Raji (cell line): ENCODE results near the gene OBP2A.

Source experiments
- POLR2A ChIP-seq: IDR thresholded peaks from 2 replicates; pipeline ENCODE4 v1.6.1; 2011; ENCODE audit warnings: low read depth, low read length, control low read depth; ENCODE audit not compliant: insufficient read depth

Gene OBP2A

DNA sequence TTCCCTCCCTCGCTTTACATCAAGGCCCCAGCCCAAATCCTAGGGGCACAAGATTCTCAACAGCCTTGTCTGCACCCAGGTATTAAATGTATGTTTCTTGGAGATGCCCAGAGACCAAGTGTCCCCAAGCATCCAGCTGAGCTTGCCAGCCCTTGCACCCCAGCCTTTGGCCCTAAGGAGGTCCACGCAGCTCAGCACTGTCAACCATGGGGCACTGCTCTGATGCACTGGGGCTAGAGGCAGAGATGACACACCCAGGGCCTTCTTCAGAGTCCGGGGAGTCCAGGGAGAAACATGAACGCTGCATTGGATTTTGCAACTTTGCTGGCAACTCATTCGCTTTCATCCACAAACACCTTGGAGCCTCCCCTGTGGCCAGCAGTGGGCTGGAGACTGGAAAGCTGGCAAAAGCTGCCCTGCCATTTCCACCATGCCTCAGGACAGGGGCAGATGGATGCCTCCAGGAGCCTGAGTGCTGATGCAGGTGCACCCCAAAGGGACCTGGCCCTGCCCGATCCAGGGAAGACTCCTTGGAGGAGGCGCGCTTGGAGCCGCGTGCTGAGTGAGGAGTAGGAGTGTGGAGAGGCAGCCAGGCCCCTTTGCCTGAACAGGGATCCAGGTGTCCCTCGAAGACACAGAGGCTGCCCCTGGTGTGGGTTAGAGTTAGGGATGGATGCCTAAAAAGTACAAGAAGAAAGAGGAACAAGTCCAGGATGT lies 34.9 kb downstream of the OBP2A start:
- TF ChIP-seq POLR2A = no peak

DNA sequence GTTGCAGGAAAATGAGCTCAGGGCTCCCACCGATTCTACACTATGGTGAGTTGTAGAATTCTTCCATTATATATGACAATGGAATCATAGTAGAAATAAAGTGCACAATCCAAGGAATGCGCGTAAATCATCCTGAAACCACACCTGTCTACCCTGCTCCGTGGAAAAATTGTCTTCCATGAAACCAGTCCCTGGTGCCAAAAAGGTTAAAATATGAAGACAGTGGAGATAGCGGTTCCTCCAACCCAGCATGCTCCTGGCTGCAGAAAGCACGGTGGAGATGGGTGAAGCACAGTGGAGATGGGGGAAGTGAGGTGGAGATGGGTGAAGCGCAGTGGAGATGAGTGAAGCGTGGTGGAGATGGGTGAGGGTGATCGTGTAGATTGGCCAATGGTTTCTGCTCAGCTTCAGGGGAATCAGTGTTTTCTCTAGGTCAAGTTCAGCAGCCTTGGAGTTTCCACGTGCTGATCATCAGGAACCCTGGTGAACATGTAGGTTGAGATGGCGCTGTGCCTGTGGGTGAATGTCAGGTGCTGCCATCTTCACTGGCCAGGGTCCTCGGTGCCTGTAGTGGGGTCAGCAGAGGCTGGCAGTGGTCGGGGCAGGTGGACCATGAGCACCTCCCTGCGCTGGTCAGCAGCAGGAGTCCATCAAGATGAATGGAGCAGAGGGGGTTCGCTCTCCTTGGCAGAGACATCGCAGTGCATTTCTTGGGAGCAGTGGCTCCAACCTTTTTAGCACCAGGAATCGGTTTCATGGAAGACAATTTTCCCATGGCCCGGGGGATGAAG lies 35.9 kb downstream of the OBP2A start:
- TF ChIP-seq POLR2A = no peak

DNA sequence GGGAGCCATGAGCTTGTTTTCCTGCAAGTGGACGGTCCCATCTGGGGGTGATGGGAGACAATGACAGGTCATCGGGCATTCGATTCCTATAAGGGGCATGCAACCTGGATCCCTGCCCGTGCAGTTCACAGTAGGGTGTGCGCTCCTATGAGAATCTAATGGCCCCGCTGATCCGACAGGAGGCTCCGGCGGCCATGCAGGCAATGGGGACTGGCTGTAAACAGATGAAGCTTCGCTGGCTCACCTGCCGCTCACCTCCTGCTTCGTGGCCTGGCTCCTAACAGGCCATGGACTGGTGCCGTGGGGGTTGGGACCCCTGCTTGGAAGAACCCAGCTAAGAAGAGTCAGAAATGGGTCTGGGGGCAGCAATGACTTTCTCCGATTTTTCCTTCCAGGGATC lies 36.6 kb downstream of the OBP2A start:
- TF ChIP-seq POLR2A = no peak

DNA sequence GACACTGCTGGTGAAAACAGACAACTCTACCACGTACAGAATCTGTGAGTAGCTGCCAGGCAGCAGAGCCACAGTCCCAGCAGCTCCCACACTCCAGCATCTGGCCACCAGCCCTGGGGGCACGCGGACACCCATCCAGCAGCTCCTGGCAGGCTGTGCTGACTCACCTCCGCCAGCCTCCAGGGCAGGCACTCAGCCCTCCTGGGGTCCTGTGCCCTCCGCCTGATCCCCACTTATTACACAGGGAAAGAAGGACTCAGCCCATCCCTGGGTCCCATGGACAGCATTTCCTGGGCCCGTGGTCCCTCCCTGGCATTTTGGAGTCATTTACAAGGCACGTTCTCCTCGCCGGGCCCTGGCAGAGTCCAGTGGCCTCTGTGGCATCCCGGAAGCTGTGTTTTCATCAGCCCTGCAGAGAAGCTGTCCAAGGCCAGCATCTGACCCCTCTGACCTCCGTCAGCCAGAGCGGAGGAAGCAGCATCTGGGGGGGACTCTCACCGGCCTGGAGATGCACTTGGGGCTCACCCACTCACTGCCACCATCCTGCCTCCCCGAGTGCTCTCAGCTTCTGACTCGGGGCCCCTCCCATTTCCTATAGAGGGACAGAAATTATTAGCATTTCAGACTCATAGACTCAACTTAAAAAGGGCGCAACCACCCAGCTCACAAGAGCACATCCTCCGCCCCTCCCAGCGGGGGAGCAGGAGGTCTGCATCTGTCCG lies 37.2 kb downstream of the OBP2A start:
- no peak for TF ChIP-seq POLR2A

DNA sequence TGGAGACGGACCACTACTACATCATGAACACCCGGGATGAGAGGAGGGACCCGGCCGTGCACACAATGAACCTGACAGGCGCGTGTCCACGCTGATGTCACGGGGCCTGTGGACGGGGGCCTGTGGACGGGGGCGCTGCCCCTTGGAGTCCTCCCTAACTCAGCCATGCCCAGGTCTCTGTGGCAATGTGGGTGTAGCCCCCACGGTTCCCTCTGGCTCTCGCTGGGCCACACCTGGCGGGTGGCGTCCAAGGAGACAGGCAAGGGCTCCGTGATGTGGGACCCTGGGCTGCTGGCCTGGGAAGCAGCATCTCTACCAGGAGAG lies 37.7 kb downstream of the OBP2A start:
- no peak for TF ChIP-seq POLR2A

DNA sequence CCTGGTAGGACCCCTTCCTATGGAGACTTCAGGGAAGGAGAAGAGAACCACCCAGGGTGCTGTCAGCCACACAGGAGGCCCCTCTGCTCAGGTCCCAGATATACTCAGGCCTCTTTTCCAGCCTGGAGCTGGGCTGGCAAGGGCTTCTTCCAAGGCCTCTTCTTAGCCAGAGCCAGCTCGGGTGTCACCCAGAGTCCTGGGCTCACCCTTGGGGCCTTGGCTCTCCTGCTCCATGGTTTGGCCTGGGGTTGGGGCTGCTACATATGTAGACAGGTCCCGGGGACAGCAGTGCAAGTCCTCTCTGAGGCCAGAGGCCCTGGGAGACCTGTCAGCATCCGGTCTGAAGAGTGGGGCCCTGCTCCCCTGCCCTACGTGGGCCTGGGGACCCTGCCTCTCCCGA lies 38.4 kb downstream of the OBP2A start:
- no peak for TF ChIP-seq POLR2A

DNA sequence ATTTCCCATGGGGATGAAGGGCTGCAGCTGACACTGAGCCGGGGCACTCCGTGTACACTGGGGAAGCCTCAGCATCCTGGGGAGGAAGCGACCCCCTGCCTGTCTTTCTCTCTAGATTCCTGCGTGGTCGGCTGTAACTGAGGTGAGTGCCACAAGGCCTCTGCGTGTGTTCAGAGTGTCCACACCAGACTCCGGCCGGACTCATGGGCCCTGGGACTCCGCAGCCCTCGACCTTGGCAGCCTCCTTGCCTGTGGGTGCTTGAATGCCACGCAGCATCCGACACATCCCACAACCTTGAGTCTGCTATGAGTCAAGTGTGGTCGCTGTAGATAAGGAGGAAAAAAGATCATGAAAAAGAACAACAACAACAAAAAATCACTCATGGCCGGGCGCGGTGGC lies 39.0 kb downstream of the OBP2A start:
- no peak for TF ChIP-seq POLR2A

DNA sequence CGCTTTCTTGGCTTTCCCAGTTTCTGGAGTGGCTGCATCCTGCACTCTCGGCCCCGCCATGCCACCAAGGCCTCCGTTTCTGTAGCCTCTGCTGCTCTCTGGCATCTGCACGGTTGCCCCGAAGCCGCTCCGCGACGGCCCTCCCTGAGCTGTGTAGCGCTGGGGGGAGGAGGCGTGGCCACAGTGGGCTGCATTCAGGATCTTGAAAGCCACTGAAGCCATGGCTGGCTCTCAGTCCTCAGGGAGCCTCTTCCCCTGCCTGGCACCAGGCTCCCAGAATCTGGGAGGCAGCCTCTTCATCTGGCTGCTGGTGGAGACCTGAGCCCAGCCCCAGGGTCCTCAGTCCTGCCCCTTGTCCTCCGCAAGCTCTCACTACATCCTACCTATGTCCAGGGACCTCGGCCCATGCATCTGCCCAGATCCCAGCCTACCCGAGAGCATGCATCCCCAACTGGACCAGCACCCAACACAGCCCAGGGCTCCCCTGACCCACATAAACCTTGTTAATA lies 40.7 kb downstream of the OBP2A start:
- TF ChIP-seq POLR2A = no peak

DNA sequence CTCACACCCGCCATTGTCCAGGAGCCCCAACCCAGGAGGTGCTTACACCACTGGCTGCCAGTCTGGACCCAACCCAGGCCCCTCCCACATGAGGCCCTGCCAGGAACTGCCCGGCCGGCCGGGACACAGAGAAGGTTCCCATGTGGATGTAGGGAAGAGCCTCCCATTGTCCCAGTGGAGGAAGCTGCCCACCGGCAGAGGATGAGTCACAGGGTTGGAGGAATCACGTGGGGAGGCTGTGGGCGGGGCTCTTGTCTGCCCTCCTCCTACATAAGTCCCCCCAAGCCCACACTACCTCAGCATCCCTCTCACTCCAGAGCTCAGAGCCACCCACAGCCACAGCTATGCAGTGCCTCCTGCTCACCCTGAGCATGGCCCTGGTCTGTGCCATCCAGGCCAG lies 41.7 kb downstream of the OBP2A start:
- TF ChIP-seq POLR2A = no peak

DNA sequence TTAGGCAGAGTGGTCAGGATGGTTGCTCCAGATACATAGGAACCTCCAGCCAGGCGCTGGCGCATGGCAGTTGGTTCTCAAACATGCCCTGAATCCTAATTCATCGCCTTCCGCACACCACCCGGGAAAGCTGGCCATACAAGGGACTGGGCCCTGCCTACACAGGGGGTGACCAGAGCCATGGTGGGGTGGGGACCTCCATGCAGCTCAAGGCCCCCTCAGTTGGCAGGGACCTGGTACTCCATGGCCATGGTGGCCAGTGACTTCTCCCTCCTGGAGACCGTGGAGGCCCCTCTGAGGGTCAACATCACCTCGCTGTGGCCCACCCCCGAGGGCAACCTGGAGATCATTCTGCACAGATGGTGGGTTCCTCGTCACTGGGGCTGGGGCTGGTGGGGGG lies 42.4 kb downstream of the OBP2A start:
- no peak for TF ChIP-seq POLR2A

DNA sequence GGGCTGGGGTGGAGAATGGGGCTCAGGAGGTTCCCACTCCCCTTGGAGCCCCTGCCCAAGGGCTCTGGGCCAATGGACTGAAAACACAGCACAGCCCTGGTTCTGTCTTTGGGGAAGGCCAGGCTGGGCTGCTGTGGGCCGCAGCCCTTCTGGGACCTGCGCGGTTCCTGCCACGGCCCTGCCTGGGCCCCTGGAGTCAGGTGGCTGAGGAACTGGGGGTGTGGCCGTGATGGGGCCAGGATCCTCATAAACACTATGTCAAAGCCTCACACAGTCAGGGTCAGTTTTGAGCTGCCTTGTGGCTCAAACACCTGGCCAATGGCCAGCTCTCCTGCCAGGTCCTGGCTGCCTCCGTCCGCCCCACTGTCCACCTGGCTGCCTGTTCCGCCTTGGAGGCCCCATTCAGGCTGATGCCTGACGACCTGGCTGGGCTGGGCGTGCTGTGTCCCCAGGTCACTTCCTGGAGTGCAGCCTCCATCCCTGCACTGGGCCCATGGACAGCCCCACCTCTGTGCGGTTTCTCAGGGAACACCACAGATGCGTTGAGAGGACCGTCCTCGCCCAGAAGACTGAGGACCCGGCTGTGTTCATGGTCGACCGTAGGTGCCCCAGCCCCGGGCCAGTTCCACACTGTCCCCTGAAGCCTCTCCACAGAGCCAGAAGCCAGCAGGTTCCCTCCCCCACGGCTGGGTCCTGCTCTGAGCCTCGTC lies 43.1 kb downstream of the OBP2A start:
- no peak for TF ChIP-seq POLR2A

DNA sequence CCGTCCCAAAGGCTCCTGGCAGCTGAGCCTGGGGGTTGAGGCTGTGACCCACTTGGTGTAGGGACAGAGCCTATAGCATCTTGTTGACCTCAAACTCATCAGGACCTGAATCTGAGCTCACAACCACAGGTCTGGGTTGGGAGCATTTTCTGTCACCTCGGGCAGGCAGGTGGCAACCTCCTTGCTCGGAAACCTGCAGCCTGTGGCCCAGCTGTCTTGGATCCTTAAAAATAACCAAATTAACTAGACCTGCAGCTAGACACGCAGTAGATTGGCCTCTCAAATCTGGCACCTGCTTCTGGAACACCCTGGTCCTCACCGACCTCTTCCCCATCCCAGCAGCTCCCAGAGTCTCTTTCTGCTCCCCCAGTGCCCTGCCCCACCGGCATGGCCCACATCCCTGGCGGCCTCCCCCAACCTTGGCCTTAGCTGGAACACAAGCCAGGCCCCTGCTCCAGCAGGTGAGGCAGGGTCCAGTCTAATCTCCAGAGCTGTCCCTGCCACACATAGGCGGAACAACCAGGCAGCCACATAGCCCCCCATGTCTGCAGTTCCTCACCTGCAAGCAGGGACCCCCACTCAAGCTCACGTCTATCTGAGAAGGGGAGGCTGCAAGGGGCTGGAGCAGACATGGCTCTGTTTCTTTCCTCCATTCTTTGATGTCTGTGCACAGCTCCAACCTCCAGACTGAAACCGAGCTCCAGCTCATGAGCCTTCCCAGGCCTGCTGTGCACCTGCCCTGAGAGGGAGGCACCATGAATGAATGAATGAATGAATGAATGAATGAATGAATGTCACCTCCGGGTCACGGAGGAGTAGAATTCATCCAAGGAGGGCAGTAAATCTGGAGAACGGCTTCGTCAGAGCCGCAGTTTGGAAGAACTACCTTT lies 43.9 kb downstream of the OBP2A start:
- TF ChIP-seq POLR2A = no peak

DNA sequence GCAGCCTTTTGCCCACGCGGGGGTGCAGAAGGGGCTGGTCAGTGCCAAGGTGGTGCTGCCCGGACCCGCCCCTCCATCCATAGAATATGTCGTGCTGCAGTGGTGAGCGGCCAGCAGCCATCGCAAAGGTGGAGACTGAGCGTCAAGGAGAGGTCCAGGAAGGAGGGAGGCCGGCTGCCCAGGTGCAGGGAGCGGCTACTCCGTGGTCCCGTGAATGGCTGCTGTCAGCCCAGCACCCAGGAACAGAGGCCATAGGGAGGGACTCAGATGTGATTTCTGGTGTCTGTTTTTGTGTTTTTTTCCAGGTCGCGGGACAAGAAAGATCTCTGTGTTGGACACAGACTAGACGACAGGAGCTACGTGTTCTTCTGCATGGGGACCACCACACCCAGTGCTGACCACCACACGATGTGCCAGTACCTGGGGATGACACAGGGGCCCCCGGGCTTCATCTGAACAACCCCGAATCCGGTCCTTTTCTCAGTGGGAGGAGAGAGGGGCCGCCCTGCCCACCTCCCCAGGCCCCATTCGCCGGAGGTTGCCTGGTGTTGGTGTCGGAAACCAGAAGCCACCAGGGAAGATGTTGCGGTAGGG lies 44.7 kb downstream of the OBP2A start:
- no peak for TF ChIP-seq POLR2A

DNA sequence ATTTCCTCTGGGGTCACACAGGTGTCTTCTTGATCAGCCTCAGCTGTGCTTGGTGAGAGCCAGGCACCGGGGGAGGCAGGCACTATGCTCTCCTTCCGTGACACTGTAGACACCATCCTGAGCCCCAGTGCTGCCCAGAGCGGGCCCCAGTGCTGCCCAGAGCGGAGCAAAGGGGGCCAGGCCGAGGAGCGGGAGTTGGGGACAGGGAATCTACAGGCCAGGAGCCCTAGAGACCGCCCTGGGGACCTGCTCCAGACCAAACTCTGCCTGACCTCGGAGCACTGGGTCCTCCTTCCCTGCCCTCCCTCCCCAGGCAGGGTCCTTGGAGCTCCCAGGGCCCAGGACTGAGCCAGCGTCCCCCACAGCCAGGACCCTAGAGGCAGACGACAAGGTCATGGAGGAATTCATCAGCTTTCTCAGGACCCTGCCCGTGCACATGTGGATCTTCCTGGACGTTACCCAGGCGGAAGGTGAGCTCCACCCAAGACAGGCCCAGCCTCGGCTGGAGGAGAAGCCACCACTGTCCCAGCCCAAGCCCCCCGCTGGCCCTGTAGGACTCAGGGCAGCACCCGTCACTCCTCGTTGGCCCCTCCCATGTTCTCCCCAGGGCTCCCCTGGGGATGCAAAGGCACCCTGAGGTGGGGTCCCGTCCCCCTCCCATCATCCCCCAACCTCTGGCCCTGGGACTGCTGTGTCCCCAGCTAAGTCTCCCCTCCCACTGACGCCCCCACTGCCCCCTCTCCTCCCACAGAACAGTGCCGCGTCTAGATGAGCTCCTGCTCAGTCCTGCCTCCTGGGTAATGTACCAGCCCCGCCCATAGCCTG lies 45.8 kb downstream of the OBP2A start:
- TF ChIP-seq POLR2A = no peak

DNA sequence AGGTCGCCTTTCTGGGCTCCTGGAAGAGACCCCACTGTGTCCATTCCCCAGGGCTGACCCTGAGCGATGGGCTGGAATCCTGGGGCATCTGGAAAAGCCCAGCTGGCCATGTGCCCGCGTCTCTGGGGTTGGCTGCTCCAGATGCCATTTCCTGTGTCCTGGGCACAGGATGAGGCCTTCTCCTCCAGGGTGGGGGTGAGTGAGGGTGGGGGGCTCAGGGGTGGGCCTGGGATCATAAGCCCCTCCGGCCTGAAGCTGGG lies 46.3 kb downstream of the OBP2A start:
- no peak for TF ChIP-seq POLR2A
